Peyer's patch (tissue), 4 donors: ENCODE measurements around the gene HMX2. TPM values are rescaled to one million over a fixed set of nuclear protein-coding genes. Genes with fewer than 3 reads are reported as not detected.

ENCODE experiments used
- DNase-seq, 3 donors: peaks; one replicate each; pipeline ENCODE4 v3.0.0-alpha.2; 2017 to 2019
- H3K27ac ChIP-seq, 4 donors: fragments of 200-600 bp; sonication (generic); one replicate each; pipeline ENCODE4 v1.5.1; 2016 to 2019
- H3K27me3 ChIP-seq, 2 donors: fragments of 200-600 bp; sonication (generic); one replicate each; pipeline ENCODE4 v1.5.1; 2019
- H3K36me3 ChIP-seq, 3 donors: fragments of 200-600 bp; sonication (generic); one replicate each; pipeline ENCODE4 v1.5.1; 2016 to 2019
- H3K4me1 ChIP-seq, 4 donors: fragments of 200-600 bp; sonication (generic); one replicate each; pipeline ENCODE4 v1.5.1; 2016 to 2019
- H3K4me3 ChIP-seq, 4 donors: fragments of 200-600 bp; sonication (generic); 1 replicate in 3 of 4; 2 replicates in 1 of 4; pipeline ENCODE4 v1.5.1; 2016 to 2019; ENCODE audit warnings: mild to moderate bottlenecking in 1 of 4
- H3K9me3 ChIP-seq, 4 donors: fragments of 200-600 bp; sonication (generic); one replicate each; pipeline ENCODE4 v1.5.1; 2016 to 2019; ENCODE audit warnings: mild to moderate bottlenecking in 1 of 4
- CTCF ChIP-seq, 6 experiments: fragments of 450-650 bp in 4 of 6; fragments of 200-600 bp in 2 of 6; sonication (generic) in 1 of 6; IDR thresholded peaks; one replicate each; pipeline ENCODE4 v1.5.1; 2017 to 2019; ENCODE audit warnings: antibody characterized with exemption in 6 of 6, mild to moderate bottlenecking in 3 of 6, moderate library complexity in 1 of 6
- POLR2A ChIP-seq, 2 donors: fragments of 450-650 bp; IDR thresholded peaks; one replicate each; pipeline ENCODE4 v1.5.1; 2017; ENCODE audit warnings: antibody characterized with exemption in 2 of 2, mild to moderate bottlenecking in 2 of 2, moderate library complexity in 2 of 2
- total RNA-seq, 4 donors: library from RNA; depleted of rRNA; stranded (reverse); fragments of >200 nt; gene quantifications; one replicate each; pipeline ENCODE4 v1.1.0, GENCODE V29; 2016

Gene HMX2
- total RNA-seq, 4 donors from 2014 or later, result 1.0 TPM; not detected in 3

- DNase-seq, result no peak
Measured at GRCh38 chr10:123140983-123141390, 6.9 kb upstream of the HMX2 start.

GRCh38 chr10:123141791-123142700 is 5.9 kb upstream of the HMX2 start:
- Histone ChIP-seq H3K4me1 (peaks cover 0 to 20% (median 5%) of the 10 kb centered on the region in 4 donors), H3K9me3 (no peaks in the 10 kb centered on the region), H3K36me3 (no peaks in the 10 kb centered on the region), H3K27ac (no peak overlapping the region), H3K4me3 (no peak overlapping the region), H3K27me3 (peaks cover 0 to 81% of the 10 kb centered on the region in 2 donors)
- no peak for DNase-seq
- no peak for TF ChIP-seq POLR2A (IDR thresholded peaks at IDR 0.05)
- TF ChIP-seq CTCF (IDR thresholded peaks at IDR 0.05), result no peak

More at GRCh38 chr10:123140983-123141390, 6.9 kb upstream of the HMX2 start:
- Histone ChIP-seq H3K4me1 (peaks cover 0 to 26% (median 8%) of the 10 kb centered on the region in 4 donors), H3K27ac (no peak overlapping the region), H3K36me3 (no peaks in the 10 kb centered on the region), H3K9me3 (no peaks in the 10 kb centered on the region), H3K4me3 (no peak overlapping the region), H3K27me3 (peaks cover 0 to 83% of the 10 kb centered on the region in 2 donors)
- TF ChIP-seq POLR2A (IDR thresholded peaks at IDR 0.05) (no peak), CTCF (IDR thresholded peaks at IDR 0.05) (no peak)

- no peak overlapping the region for H3K27ac ChIP-seq
- H3K9me3 ChIP-seq, result peaks cover 0 to 3% (median 0%) of the 10 kb centered on the region in 4 donors
- no peaks in the 10 kb centered on the region for H3K36me3 ChIP-seq
- no peak for DNase-seq
- TF ChIP-seq POLR2A (IDR thresholded peaks at IDR 0.05) (no peak), CTCF (IDR thresholded peaks at IDR 0.05) (no peak)
- peaks cover 0 to 17% (median 6%) of the 10 kb centered on the region in 4 donors for H3K4me1 ChIP-seq
- no peak overlapping the region for H3K4me3 ChIP-seq
- peaks cover 0 to 81% of the 10 kb centered on the region in 2 donors for H3K27me3 ChIP-seq
Measured at GRCh38 chr10:123142701-123143161, 5.2 kb upstream of the HMX2 start.

GRCh38 chr10:123143162-123143824 is 4.6 kb upstream of the HMX2 start:
- Histone ChIP-seq H3K36me3 (no peaks in the 10 kb centered on the region), H3K27ac (no peak overlapping the region), H3K4me3 (no peak overlapping the region), H3K9me3 (peaks cover 0 to 3% (median 0%) of the 10 kb centered on the region in 4 donors), H3K27me3 (peaks cover 0 to 81% of the 10 kb centered on the region in 2 donors), H3K4me1 (peaks cover 0 to 21% (median 10%) of the 10 kb centered on the region in 4 donors)
- TF ChIP-seq POLR2A (IDR thresholded peaks at IDR 0.05) (no peak), CTCF (IDR thresholded peaks at IDR 0.05) (no peak)
- DNase-seq, result no peak

GRCh38 chr10:123143825-123144168 is 4.1 kb upstream of the HMX2 start:
- TF ChIP-seq CTCF (IDR thresholded peaks at IDR 0.05) (no peak), POLR2A (IDR thresholded peaks at IDR 0.05) (no peak)
- Histone ChIP-seq H3K36me3 (no peaks in the 10 kb centered on the region), H3K4me1 (peaks cover 0 to 26% (median 12%) of the 10 kb centered on the region in 4 donors), H3K27ac (no peak overlapping the region), H3K9me3 (peaks cover 0 to 3% (median 0%) of the 10 kb centered on the region in 4 donors), H3K4me3 (no peak overlapping the region), H3K27me3 (peaks cover 0 to 83% of the 10 kb centered on the region in 2 donors)
- no peak for DNase-seq
